ENCODE results near the gene C19orf67.

Gene C19orf67

DNA sequence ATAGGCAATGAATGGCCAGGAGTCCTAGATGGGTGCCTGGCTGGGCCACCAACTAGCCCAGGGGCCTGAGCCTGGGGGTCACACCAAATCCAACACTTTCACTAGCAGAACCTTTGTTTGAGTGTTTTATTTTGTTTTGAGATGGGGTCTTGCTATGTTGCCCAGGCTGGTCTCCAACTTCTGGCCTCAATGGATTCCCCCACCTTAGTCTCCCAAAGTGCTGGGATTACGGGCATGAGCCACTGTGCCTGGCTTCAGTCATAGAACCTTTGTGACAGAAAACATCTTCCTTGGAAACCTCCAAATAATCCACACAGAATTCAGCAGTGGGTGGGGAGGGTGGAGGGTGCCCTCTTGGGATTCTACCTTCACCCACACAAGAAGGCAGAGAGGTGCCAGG is 25.9 kb upstream of the C19orf67 start:
- Histone ChIP-seq H3K4me1 (ENCODE audit: control insufficient read depth, insufficient read depth, low read length, poor library complexity, severe bottlenecking) (peaks cover 20% of the 10 kb centered on the region), H3K9me3 (ENCODE audit: control insufficient read depth, low read length) (no peaks in the 10 kb centered on the region), H3K36me3 (ENCODE audit: control insufficient read depth, insufficient read depth, low read length) (peaks cover 3% of the 10 kb centered on the region), H3K27me3 (replicated peaks; ENCODE audit: control insufficient read depth, insufficient read depth, low read length, poor library complexity, severe bottlenecking) (no peaks in the 10 kb centered on the region), H3K27ac (ENCODE audit: insufficient read depth, low read length, poor library complexity, severe bottlenecking) (no peak overlapping the region), H3K4me3 (ENCODE audit: insufficient read depth, low read depth, low read length, poor library complexity, severe bottlenecking) (no peak overlapping the region)
- DNase-seq = no peak

GRCh38 chr19:14110650-14111049 is 25.1 kb upstream of the C19orf67 start:
- peaks cover 16% of the 10 kb centered on the region for H3K4me1 ChIP-seq (ENCODE audit: control insufficient read depth, insufficient read depth, low read length, poor library complexity, severe bottlenecking)
- no peak overlapping the region for H3K4me3 ChIP-seq (ENCODE audit: insufficient read depth, low read depth, low read length, poor library complexity, severe bottlenecking)
- H3K36me3 ChIP-seq (ENCODE audit: control insufficient read depth, insufficient read depth, low read length) = peaks cover 12% of the 10 kb centered on the region

GRCh38 chr19:14107581-14108461 is 22.2 kb upstream of the C19orf67 start:
- H3K9me3 ChIP-seq (ENCODE audit: control insufficient read depth, low read length) = no peaks in the 10 kb centered on the region
- peaks cover 4% of the 10 kb centered on the region for H3K4me1 ChIP-seq (ENCODE audit: control insufficient read depth, insufficient read depth, low read length, poor library complexity, severe bottlenecking)
- no peak overlapping the region for H3K4me3 ChIP-seq (ENCODE audit: insufficient read depth, low read depth, low read length, poor library complexity, severe bottlenecking)
- no peak overlapping the region for H3K27ac ChIP-seq (ENCODE audit: insufficient read depth, low read length, poor library complexity, severe bottlenecking)
- H3K36me3 ChIP-seq (ENCODE audit: control insufficient read depth, insufficient read depth, low read length) = peaks cover 21% of the 10 kb centered on the region
- no peak for DNase-seq
- no peaks in the 10 kb centered on the region for H3K27me3 ChIP-seq (replicated peaks; ENCODE audit: control insufficient read depth, insufficient read depth, low read length, poor library complexity, severe bottlenecking)

More at GRCh38 chr19:14110650-14111049, 25.1 kb upstream of the C19orf67 start:
- H3K9me3 ChIP-seq (ENCODE audit: control insufficient read depth, low read length) = no peaks in the 10 kb centered on the region
- DNase-seq = no peak
- no peak overlapping the region for H3K27ac ChIP-seq (ENCODE audit: insufficient read depth, low read length, poor library complexity, severe bottlenecking)
- no peaks in the 10 kb centered on the region for H3K27me3 ChIP-seq (replicated peaks; ENCODE audit: control insufficient read depth, insufficient read depth, low read length, poor library complexity, severe bottlenecking)

DNA sequence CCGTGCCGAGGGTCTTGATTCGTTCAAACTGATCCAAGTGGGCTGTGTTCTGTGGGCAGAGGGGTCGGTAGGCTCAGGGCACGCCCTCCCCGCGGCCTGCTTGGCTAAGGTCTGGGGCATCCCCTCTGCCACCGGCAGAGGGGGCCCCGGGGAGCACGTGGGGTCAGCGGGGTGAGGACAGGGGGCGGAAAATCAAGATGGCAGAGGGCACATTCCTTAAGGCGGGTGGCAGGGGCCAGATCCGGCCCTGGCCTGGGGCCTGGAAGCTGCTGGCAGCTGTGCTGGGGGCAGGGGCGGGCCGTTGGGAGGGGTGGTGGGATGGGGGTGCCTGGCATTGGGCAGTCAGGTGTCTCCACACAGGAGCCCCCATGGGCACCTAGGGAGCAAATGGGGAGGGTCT is 21.3 kb upstream of the C19orf67 start:
- Histone ChIP-seq H3K27ac (ENCODE audit: insufficient read depth, low read length, poor library complexity, severe bottlenecking) (no peak overlapping the region), H3K9me3 (ENCODE audit: control insufficient read depth, low read length) (no peaks in the 10 kb centered on the region), H3K27me3 (replicated peaks; ENCODE audit: control insufficient read depth, insufficient read depth, low read length, poor library complexity, severe bottlenecking) (no peaks in the 10 kb centered on the region), H3K36me3 (ENCODE audit: control insufficient read depth, insufficient read depth, low read length) (peaks cover 29% of the 10 kb centered on the region), H3K4me1 (ENCODE audit: control insufficient read depth, insufficient read depth, low read length, poor library complexity, severe bottlenecking) (peaks cover 3% of the 10 kb centered on the region), H3K4me3 (ENCODE audit: insufficient read depth, low read depth, low read length, poor library complexity, severe bottlenecking) (no peak overlapping the region)
- no peak for DNase-seq

GRCh38 chr19:14105680-14106079 is 20.1 kb upstream of the C19orf67 start:
- H3K36me3 ChIP-seq (ENCODE audit: control insufficient read depth, insufficient read depth, low read length) = peaks cover 33% of the 10 kb centered on the region
- H3K9me3 ChIP-seq (ENCODE audit: control insufficient read depth, low read length) = no peaks in the 10 kb centered on the region
- no peak for DNase-seq
- no peak overlapping the region for H3K27ac ChIP-seq (ENCODE audit: insufficient read depth, low read length, poor library complexity, severe bottlenecking)
- no peaks in the 10 kb centered on the region for H3K4me1 ChIP-seq (ENCODE audit: control insufficient read depth, insufficient read depth, low read length, poor library complexity, severe bottlenecking)
- no peak overlapping the region for H3K4me3 ChIP-seq (ENCODE audit: insufficient read depth, low read depth, low read length, poor library complexity, severe bottlenecking)
- H3K27me3 ChIP-seq (replicated peaks; ENCODE audit: control insufficient read depth, insufficient read depth, low read length, poor library complexity, severe bottlenecking) = no peaks in the 10 kb centered on the region

DNA sequence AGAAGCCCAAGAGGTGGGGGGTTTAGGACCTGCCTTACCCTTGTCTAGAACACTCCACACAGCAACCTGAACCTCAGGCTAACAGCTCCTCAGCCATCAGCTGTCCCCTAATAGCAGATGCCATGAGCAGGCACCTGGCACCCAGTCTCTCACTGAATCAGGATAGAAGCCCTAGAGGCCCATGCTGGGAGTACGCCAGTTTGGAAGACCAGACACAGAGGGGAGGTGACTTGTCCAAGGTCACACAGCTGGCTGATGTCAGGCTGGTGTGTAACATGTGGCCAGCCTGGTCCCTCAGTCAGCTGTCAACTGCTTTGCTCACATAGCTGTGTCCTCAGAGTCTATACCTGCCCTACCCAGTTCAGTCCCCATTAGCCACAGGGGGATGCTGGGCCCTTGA is 17.7 kb upstream of the C19orf67 start:
- H3K27ac ChIP-seq (ENCODE audit: insufficient read depth, low read length, poor library complexity, severe bottlenecking) = no peak overlapping the region
- H3K36me3 ChIP-seq (ENCODE audit: control insufficient read depth, insufficient read depth, low read length) = peaks cover 33% of the 10 kb centered on the region
- H3K27me3 ChIP-seq (replicated peaks; ENCODE audit: control insufficient read depth, insufficient read depth, low read length, poor library complexity, severe bottlenecking) = no peaks in the 10 kb centered on the region
- H3K4me3 ChIP-seq (ENCODE audit: insufficient read depth, low read depth, low read length, poor library complexity, severe bottlenecking) = no peak overlapping the region
- H3K4me1 ChIP-seq (ENCODE audit: control insufficient read depth, insufficient read depth, low read length, poor library complexity, severe bottlenecking) = no peaks in the 10 kb centered on the region
- H3K9me3 ChIP-seq (ENCODE audit: control insufficient read depth, low read length) = no peaks in the 10 kb centered on the region
- DNase-seq = no peak

DNA sequence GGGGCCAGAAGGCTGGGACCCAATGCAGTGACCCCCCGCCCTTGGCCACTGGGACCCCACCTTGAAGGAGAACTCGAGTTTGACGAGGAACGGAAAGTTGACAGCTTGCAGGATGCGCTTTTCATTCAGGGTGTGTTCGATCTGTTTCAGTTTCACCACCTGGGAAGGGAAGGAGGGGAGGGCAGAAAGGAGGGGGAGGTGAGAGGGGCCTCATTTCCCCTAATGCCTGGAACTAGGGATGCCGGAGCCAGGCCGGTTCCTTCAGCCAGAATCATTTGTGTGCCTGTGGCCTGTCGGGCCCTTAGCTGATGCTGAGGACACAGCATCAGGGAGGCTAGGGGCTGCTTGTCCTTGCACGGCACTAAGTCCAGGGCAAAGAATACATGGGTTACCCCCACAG is 17.2 kb upstream of the C19orf67 start:
- Histone ChIP-seq H3K27me3 (replicated peaks; ENCODE audit: control insufficient read depth, insufficient read depth, low read length, poor library complexity, severe bottlenecking) (no peaks in the 10 kb centered on the region), H3K4me3 (ENCODE audit: insufficient read depth, low read depth, low read length, poor library complexity, severe bottlenecking) (no peak overlapping the region), H3K9me3 (ENCODE audit: control insufficient read depth, low read length) (no peaks in the 10 kb centered on the region), H3K36me3 (ENCODE audit: control insufficient read depth, insufficient read depth, low read length) (peaks cover 37% of the 10 kb centered on the region), H3K27ac (ENCODE audit: insufficient read depth, low read length, poor library complexity, severe bottlenecking) (no peak overlapping the region), H3K4me1 (ENCODE audit: control insufficient read depth, insufficient read depth, low read length, poor library complexity, severe bottlenecking) (no peaks in the 10 kb centered on the region)
- no peak for DNase-seq

GRCh38 chr19:14102102-14102696 is 16.6 kb upstream of the C19orf67 start:
- H3K4me1 ChIP-seq (ENCODE audit: control insufficient read depth, insufficient read depth, low read length, poor library complexity, severe bottlenecking) = no peaks in the 10 kb centered on the region
- H3K4me3 ChIP-seq (ENCODE audit: insufficient read depth, low read depth, low read length, poor library complexity, severe bottlenecking) = no peak overlapping the region
- H3K27ac ChIP-seq (ENCODE audit: insufficient read depth, low read length, poor library complexity, severe bottlenecking) = no peak overlapping the region
- no peaks in the 10 kb centered on the region for H3K9me3 ChIP-seq (ENCODE audit: control insufficient read depth, low read length)
- DNase-seq = no peak
- peaks cover 38% of the 10 kb centered on the region for H3K36me3 ChIP-seq (ENCODE audit: control insufficient read depth, insufficient read depth, low read length)
- H3K27me3 ChIP-seq (replicated peaks; ENCODE audit: control insufficient read depth, insufficient read depth, low read length, poor library complexity, severe bottlenecking) = no peaks in the 10 kb centered on the region

DNA sequence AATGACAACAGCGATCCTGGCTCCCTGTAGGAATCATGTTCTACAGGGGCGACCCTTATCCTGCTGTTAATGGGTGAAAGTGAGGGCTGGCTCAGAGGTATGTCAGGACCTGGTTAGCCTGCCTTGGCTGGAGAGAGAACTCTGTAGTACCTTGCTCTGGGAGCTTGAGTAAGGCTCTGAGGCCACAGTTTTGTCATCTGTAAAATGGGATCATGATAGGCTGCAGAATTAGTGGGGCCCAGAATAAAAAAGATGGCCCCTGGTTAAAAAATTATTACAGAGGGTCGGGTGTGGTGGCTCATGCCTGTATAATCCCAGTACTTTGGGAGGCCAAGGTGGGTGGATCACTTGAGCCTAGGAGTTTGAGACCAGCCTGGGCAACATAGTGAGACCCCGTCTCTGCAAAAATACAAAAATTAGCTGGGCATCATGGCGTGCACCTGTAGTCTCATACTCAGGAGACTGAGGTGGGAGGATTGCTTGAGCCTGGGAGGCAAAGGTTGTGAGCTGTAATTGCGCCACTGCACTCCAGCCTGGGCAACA is 15.5 kb upstream of the C19orf67 start:
- Histone ChIP-seq H3K4me3 (ENCODE audit: insufficient read depth, low read depth, low read length, poor library complexity, severe bottlenecking) (no peak overlapping the region), H3K9me3 (ENCODE audit: control insufficient read depth, low read length) (no peaks in the 10 kb centered on the region), H3K27ac (ENCODE audit: insufficient read depth, low read length, poor library complexity, severe bottlenecking) (no peak overlapping the region), H3K4me1 (ENCODE audit: control insufficient read depth, insufficient read depth, low read length, poor library complexity, severe bottlenecking) (no peaks in the 10 kb centered on the region), H3K27me3 (replicated peaks; ENCODE audit: control insufficient read depth, insufficient read depth, low read length, poor library complexity, severe bottlenecking) (no peaks in the 10 kb centered on the region), H3K36me3 (ENCODE audit: control insufficient read depth, insufficient read depth, low read length) (peaks cover 33% of the 10 kb centered on the region)
- no peak for DNase-seq

DNA sequence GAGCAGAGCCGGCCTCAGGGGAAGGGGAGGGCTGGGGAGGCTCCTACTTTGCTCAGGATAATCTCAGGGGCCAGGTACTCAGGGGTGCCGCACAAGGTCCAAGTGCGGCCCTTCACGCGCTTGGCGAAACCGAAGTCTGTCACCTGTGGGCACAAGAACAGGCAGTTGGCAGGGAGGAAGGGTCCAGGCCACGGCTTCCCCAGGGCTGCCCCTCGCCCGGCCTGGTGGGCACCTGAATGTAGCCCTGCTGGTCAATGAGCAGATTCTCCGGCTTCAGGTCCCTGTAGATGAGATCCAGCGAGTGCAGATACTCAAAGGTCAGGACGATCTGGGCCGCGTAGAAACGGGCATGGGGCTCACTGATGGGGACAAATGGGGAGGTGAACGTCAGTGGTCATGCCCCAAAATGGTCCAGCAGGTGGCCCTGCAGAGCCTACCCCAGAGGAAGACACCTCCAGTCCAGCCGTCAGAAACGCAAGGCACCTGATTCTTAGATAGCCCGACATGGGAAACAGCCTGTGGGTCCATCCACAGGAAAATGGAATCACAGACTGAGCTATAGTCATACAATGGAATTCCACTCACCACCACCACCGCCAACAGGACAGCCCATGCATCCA is 12.1 kb upstream of the C19orf67 start:
- no peaks in the 10 kb centered on the region for H3K4me1 ChIP-seq (ENCODE audit: control insufficient read depth, insufficient read depth, low read length, poor library complexity, severe bottlenecking)
- H3K4me3 ChIP-seq (ENCODE audit: insufficient read depth, low read depth, low read length, poor library complexity, severe bottlenecking) = no peak overlapping the region
- DNase-seq = no peak
- no peaks in the 10 kb centered on the region for H3K9me3 ChIP-seq (ENCODE audit: control insufficient read depth, low read length)
- H3K27ac ChIP-seq (ENCODE audit: insufficient read depth, low read length, poor library complexity, severe bottlenecking) = no peak overlapping the region
- peaks cover 18% of the 10 kb centered on the region for H3K36me3 ChIP-seq (ENCODE audit: control insufficient read depth, insufficient read depth, low read length)
- no peaks in the 10 kb centered on the region for H3K27me3 ChIP-seq (replicated peaks; ENCODE audit: control insufficient read depth, insufficient read depth, low read length, poor library complexity, severe bottlenecking)

Measured in effector memory CD4-positive, alpha-beta T cell (primary cell).